Measurements from ENCODE around the gene B3GNT5.

Gene B3GNT5

GRCh38 chr3:183293966-183294365, 40.9 kb downstream of the B3GNT5 start:
- Histone ChIP-seq H4K91ac (ENCODE audit: low read length) (no peak overlapping the region), H2BK12ac (ENCODE audit: low read length in 2 of 2) (no peak overlapping the region), H2BK5ac (ENCODE audit: low read depth, low read length, poor library complexity, severe bottlenecking) (no peak overlapping the region), H3K9me3 (ENCODE audit: control insufficient read depth, low read length) (no peaks in the 10 kb centered on the region), H3K36me3 (ENCODE audit: control insufficient read depth in 1 of 2, insufficient read depth in 2 of 2, low read depth in 1 of 2, low read length in 2 of 2) (no peaks in the 10 kb centered on the region), H4K8ac (ENCODE audit: low read length) (no peak overlapping the region), H2BK15ac (ENCODE audit: low read depth, poor library complexity, severe bottlenecking) (no peak overlapping the region), H3K4me2 (ENCODE audit: low read length, poor library complexity, severe bottlenecking) (no peak overlapping the region), H3K79me1 (replicated peaks; ENCODE audit: low read length, poor library complexity, severe bottlenecking) (no peaks in the 10 kb centered on the region), H3K4me3 (ENCODE audit: insufficient read depth in 1 of 2, low read depth in 1 of 2, low read length in 2 of 2) (no peak overlapping the region), H3K4ac (ENCODE audit: low read depth in 1 of 2, low read length in 2 of 2) (no peak overlapping the region), H2AK5ac (ENCODE audit: low read length, severe bottlenecking) (no peak overlapping the region), H3K18ac (ENCODE audit: low read depth in 1 of 2, low read length in 2 of 2) (no peak overlapping the region), H3K27ac (ENCODE audit: low read length, poor library complexity, severe bottlenecking) (no peak overlapping the region), H3K27me3 (ENCODE audit: control insufficient read depth in 1 of 2, insufficient read depth in 1 of 2, low read length in 2 of 2) (no peaks in the 10 kb centered on the region), H2BK120ac (ENCODE audit: low read depth, low read length) (no peak overlapping the region), H3K4me1 (ENCODE audit: control insufficient read depth, insufficient read depth, low read depth, low read length) (peaks cover 9% of the 10 kb centered on the region), H3K9ac (ENCODE audit: low read length) (no peak overlapping the region), H3K14ac (ENCODE audit: low read length in 2 of 2) (no peak overlapping the region), H3K23ac (ENCODE audit: low read length in 2 of 2) (no peak overlapping the region), H2AFZ (ENCODE audit: low read depth, low read length) (no peak overlapping the region)
- 100% methylated on average over 2 of the region's 2 CpGs for WGBS
- no peak for DNase-seq

- no peak overlapping the region for H2AK5ac ChIP-seq (ENCODE audit: low read length, severe bottlenecking)
- peak; percentile 95 for DNase-seq
- no peak overlapping the region for H3K27ac ChIP-seq (ENCODE audit: low read length, poor library complexity, severe bottlenecking)
- no peak overlapping the region for H3K23ac ChIP-seq (ENCODE audit: low read length in 2 of 2)
- H4K8ac ChIP-seq (ENCODE audit: low read length) = peak overlapping the region; percentile 39
- peak overlapping the region; percentile 23 to 49 for H2BK12ac ChIP-seq (ENCODE audit: low read length in 2 of 2)
- H2AFZ ChIP-seq (ENCODE audit: low read depth, low read length) = no peak overlapping the region
- H3K36me3 ChIP-seq (ENCODE audit: control insufficient read depth in 1 of 2, insufficient read depth in 2 of 2, low read depth in 1 of 2, low read length in 2 of 2) = no peaks in the 10 kb centered on the region
- H4K91ac ChIP-seq (ENCODE audit: low read length) = peak overlapping the region; percentile 56
- no peaks in the 10 kb centered on the region for H3K79me1 ChIP-seq (replicated peaks; ENCODE audit: low read length, poor library complexity, severe bottlenecking)
- no peaks in the 10 kb centered on the region for H3K9me3 ChIP-seq (ENCODE audit: control insufficient read depth, low read length)
- H3K4me2 ChIP-seq (ENCODE audit: low read length, poor library complexity, severe bottlenecking) = no peak overlapping the region
- H2BK15ac ChIP-seq (ENCODE audit: low read depth, poor library complexity, severe bottlenecking) = peak overlapping the region; percentile 32
- H2BK5ac ChIP-seq (ENCODE audit: low read depth, low read length, poor library complexity, severe bottlenecking) = no peak overlapping the region
- 37% methylated on average over 3 of the region's 3 CpGs for WGBS
- no peak overlapping the region for H3K4ac ChIP-seq (ENCODE audit: low read depth in 1 of 2, low read length in 2 of 2)
- peaks cover 15% of the 10 kb centered on the region for H3K4me1 ChIP-seq (ENCODE audit: control insufficient read depth, insufficient read depth, low read depth, low read length)
- no peak overlapping the region for H3K4me3 ChIP-seq (ENCODE audit: insufficient read depth in 1 of 2, low read depth in 1 of 2, low read length in 2 of 2)
- H3K27me3 ChIP-seq (ENCODE audit: control insufficient read depth in 1 of 2, insufficient read depth in 1 of 2, low read length in 2 of 2) = no peaks in the 10 kb centered on the region
- no peak overlapping the region for H3K14ac ChIP-seq (ENCODE audit: low read length in 2 of 2)
- no peak overlapping the region for H2BK120ac ChIP-seq (ENCODE audit: low read depth, low read length)
- H3K9ac ChIP-seq (ENCODE audit: low read length) = no peak overlapping the region
- H3K18ac ChIP-seq (ENCODE audit: low read depth in 1 of 2, low read length in 2 of 2) = peak overlapping the region; percentile 37 to 67
These were observed 42.2 kb downstream of the B3GNT5 start for GRCh38 chr3:183295211-183295610.

GRCh38 chr3:183296944-183297343, 43.9 kb downstream of the B3GNT5 start:
- H3K18ac ChIP-seq (ENCODE audit: low read depth in 1 of 2, low read length in 2 of 2) = peak overlapping the region; percentile 38 to 73
- H3K9me3 ChIP-seq (ENCODE audit: control insufficient read depth, low read length) = no peaks in the 10 kb centered on the region
- no peak overlapping the region for H4K91ac ChIP-seq (ENCODE audit: low read length)
- no peak overlapping the region for H3K23ac ChIP-seq (ENCODE audit: low read length in 2 of 2)
- H3K4me3 ChIP-seq (ENCODE audit: insufficient read depth in 1 of 2, low read depth in 1 of 2, low read length in 2 of 2) = no peak overlapping the region
- 97% methylated on average over 12 of the region's 12 CpGs for WGBS
- no peaks in the 10 kb centered on the region for H3K27me3 ChIP-seq (ENCODE audit: control insufficient read depth in 1 of 2, insufficient read depth in 1 of 2, low read length in 2 of 2)
- no peak overlapping the region for H4K8ac ChIP-seq (ENCODE audit: low read length)
- H2AFZ ChIP-seq (ENCODE audit: low read depth, low read length) = no peak overlapping the region
- H3K27ac ChIP-seq (ENCODE audit: low read length, poor library complexity, severe bottlenecking) = no peak overlapping the region
- peak overlapping the region; percentile 29 for H2BK15ac ChIP-seq (ENCODE audit: low read depth, poor library complexity, severe bottlenecking)
- DNase-seq = no peak
- H3K4ac ChIP-seq (ENCODE audit: low read depth in 1 of 2, low read length in 2 of 2) = peak overlapping the region in 1 of 2 experiments; percentile 9
- H2BK12ac ChIP-seq (ENCODE audit: low read length in 2 of 2) = peak overlapping the region; percentile 22 to 33
- H3K14ac ChIP-seq (ENCODE audit: low read length in 2 of 2) = no peak overlapping the region
- H3K4me2 ChIP-seq (ENCODE audit: low read length, poor library complexity, severe bottlenecking) = no peak overlapping the region
- H3K4me1 ChIP-seq (ENCODE audit: control insufficient read depth, insufficient read depth, low read depth, low read length) = peaks cover 20% of the 10 kb centered on the region
- peak overlapping the region; percentile 28 for H2AK5ac ChIP-seq (ENCODE audit: low read length, severe bottlenecking)
- H3K79me1 ChIP-seq (replicated peaks; ENCODE audit: low read length, poor library complexity, severe bottlenecking) = no peaks in the 10 kb centered on the region
- no peaks in the 10 kb centered on the region for H3K36me3 ChIP-seq (ENCODE audit: control insufficient read depth in 1 of 2, insufficient read depth in 2 of 2, low read depth in 1 of 2, low read length in 2 of 2)
- H2BK5ac ChIP-seq (ENCODE audit: low read depth, low read length, poor library complexity, severe bottlenecking) = no peak overlapping the region
- H3K9ac ChIP-seq (ENCODE audit: low read length) = no peak overlapping the region
- H2BK120ac ChIP-seq (ENCODE audit: low read depth, low read length) = peak overlapping the region; percentile 51

- H3K9me3 ChIP-seq (ENCODE audit: control insufficient read depth, low read length) = no peaks in the 10 kb centered on the region
- 8% methylated on average over 5 of the region's 5 CpGs for WGBS
- peak overlapping the region; percentile 48 for H3K9ac ChIP-seq (ENCODE audit: low read length)
- no peak overlapping the region for H3K4ac ChIP-seq (ENCODE audit: low read depth in 1 of 2, low read length in 2 of 2)
- no peak overlapping the region for H2BK15ac ChIP-seq (ENCODE audit: low read depth, poor library complexity, severe bottlenecking)
- peak overlapping the region in 1 of 2 experiments; percentile 32 for H3K4me3 ChIP-seq (ENCODE audit: insufficient read depth in 1 of 2, low read depth in 1 of 2, low read length in 2 of 2)
- peaks cover 25% of the 10 kb centered on the region for H3K4me1 ChIP-seq (ENCODE audit: control insufficient read depth, insufficient read depth, low read depth, low read length)
- peak overlapping the region; percentile 66 for H4K91ac ChIP-seq (ENCODE audit: low read length)
- no peaks in the 10 kb centered on the region for H3K36me3 ChIP-seq (ENCODE audit: control insufficient read depth in 1 of 2, insufficient read depth in 2 of 2, low read depth in 1 of 2, low read length in 2 of 2)
- no peak overlapping the region for H2BK120ac ChIP-seq (ENCODE audit: low read depth, low read length)
- H2AFZ ChIP-seq (ENCODE audit: low read depth, low read length) = no peak overlapping the region
- no peak overlapping the region for H3K14ac ChIP-seq (ENCODE audit: low read length in 2 of 2)
- peak overlapping the region; percentile 28 to 37 for H3K18ac ChIP-seq (ENCODE audit: low read depth in 1 of 2, low read length in 2 of 2)
- no peak overlapping the region for H3K23ac ChIP-seq (ENCODE audit: low read length in 2 of 2)
- no peak overlapping the region for H4K8ac ChIP-seq (ENCODE audit: low read length)
- H2BK5ac ChIP-seq (ENCODE audit: low read depth, low read length, poor library complexity, severe bottlenecking) = peak overlapping the region; percentile 53
- H2AK5ac ChIP-seq (ENCODE audit: low read length, severe bottlenecking) = no peak overlapping the region
- H3K27ac ChIP-seq (ENCODE audit: low read length, poor library complexity, severe bottlenecking) = peak overlapping the region; percentile 92
- peak overlapping the region; percentile 14 to 76 for H2BK12ac ChIP-seq (ENCODE audit: low read length in 2 of 2)
- no peaks in the 10 kb centered on the region for H3K79me1 ChIP-seq (replicated peaks; ENCODE audit: low read length, poor library complexity, severe bottlenecking)
- peak; percentile 96 for DNase-seq
- peaks cover 0 to 4% of the 10 kb centered on the region in 2 experiments for H3K27me3 ChIP-seq (ENCODE audit: control insufficient read depth in 1 of 2, insufficient read depth in 1 of 2, low read length in 2 of 2)
- H3K4me2 ChIP-seq (ENCODE audit: low read length, poor library complexity, severe bottlenecking) = peak overlapping the region; percentile 20
These were observed 45.7 kb downstream of the B3GNT5 start for GRCh38 chr3:183298701-183299153.

All from mesenchymal stem cell (in vitro differentiated cells and primary cell).